Measurements from ENCODE around the gene ADGRA1. TPM values are rescaled to one million over a fixed set of nuclear protein-coding genes. Genes with fewer than 3 reads are reported as not detected.

Gene ADGRA1
- total and polyA plus RNA-seq, 2 experiments from 2014 or later: 0.23 to 0.52 TPM

DNA sequence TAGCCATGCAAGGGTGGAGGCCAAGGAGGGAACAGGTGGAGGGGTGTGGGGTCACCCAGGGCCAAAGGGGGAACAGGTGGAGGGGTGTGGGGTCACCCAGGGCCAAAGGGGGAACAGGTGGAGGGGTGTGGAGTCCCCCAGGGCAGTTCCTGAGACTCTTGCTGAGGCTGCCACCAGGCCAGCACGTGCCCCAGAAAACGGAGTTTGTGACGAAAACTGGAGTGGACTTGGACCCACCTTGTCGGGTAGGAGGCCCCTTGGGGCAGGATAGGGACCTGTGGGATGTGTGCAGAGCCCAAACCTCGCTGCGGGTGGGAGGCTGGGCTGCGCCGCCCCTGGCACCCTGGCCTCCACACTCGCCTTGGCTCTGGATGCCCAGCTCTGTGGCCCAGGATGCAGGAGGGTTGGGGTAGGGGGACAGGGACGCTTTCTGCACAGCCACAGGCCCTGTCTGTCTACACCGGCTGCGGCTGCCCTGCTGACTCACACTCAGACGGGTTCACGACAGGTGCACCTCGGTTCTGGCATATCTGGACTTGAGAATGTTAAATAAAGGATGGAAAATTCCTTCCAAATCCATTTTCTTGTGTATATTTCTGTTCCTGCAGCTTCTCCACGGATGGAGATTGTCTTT is 562 bp upstream of the ADGRA1 start (continued):
- TF ChIP-seq, protein P1, sequence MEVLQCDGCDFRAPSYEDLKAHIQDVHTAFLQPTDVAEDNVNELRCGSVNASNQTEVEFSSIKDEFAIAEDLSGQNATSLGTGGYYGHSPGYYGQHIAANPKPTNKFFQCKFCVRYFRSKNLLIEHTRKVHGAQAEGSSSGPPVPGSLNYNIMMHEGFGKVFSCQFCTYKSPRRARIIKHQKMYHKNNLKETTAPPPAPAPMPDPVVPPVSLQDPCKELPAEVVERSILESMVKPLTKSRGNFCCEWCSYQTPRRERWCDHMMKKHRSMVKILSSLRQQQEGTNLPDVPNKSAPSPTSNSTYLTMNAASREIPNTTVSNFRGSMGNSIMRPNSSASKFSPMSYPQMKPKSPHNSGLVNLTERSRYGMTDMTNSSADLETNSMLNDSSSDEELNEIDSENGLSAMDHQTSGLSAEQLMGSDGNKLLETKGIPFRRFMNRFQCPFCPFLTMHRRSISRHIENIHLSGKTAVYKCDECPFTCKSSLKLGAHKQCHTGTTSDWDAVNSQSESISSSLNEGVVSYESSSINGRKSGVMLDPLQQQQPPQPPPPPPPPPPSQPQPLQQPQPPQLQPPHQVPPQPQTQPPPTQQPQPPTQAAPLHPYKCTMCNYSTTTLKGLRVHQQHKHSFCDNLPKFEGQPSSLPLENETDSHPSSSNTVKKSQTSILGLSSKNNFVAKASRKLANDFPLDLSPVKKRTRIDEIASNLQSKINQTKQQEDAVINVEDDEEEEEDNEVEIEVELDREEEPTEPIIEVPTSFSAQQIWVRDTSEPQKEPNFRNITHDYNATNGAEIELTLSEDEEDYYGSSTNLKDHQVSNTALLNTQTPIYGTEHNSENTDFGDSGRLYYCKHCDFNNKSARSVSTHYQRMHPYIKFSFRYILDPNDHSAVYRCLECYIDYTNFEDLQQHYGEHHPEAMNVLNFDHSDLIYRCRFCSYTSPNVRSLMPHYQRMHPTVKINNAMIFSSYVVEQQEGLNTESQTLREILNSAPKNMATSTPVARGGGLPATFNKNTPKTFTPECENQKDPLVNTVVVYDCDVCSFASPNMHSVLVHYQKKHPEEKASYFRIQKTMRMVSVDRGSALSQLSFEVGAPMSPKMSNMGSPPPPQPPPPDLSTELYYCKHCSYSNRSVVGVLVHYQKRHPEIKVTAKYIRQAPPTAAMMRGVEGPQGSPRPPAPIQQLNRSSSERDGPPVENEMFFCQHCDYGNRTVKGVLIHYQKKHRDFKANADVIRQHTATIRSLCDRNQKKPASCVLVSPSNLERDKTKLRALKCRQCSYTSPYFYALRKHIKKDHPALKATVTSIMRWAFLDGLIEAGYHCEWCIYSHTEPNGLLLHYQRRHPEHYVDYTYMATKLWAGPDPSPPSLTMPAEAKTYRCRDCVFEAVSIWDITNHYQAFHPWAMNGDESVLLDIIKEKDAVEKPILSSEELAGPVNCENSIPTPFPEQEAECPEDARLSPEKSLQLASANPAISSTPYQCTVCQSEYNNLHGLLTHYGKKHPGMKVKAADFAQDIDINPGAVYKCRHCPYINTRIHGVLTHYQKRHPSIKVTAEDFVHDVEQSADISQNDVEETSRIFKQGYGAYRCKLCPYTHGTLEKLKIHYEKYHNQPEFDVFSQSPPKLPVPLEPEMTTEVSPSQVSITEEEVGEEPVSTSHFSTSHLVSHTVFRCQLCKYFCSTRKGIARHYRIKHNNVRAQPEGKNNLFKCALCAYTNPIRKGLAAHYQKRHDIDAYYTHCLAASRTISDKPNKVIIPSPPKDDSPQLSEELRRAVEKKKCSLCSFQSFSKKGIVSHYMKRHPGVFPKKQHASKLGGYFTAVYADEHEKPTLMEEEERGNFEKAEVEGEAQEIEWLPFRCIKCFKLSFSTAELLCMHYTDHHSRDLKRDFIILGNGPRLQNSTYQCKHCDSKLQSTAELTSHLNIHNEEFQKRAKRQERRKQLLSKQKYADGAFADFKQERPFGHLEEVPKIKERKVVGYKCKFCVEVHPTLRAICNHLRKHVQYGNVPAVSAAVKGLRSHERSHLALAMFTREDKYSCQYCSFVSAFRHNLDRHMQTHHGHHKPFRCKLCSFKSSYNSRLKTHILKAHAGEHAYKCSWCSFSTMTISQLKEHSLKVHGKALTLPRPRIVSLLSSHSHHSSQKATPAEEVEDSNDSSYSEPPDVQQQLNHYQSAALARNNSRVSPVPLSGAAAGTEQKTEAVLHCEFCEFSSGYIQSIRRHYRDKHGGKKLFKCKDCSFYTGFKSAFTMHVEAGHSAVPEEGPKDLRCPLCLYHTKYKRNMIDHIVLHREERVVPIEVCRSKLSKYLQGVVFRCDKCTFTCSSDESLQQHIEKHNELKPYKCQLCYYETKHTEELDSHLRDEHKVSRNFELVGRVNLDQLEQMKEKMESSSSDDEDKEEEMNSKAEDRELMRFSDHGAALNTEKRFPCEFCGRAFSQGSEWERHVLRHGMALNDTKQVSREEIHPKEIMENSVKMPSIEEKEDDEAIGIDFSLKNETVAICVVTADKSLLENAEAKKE (CRISPR knock-in tag; IDR thresholded peaks at IDR 0.05): no peak
- TF ChIP-seq EZH2 (IDR thresholded peaks at IDR 0.05; ENCODE audit: low read depth, unreplicated experiment) (no peak), STAT1 (IDR thresholded peaks at IDR 0.05; ENCODE audit: unreplicated experiment) (no peak), CREB1 (CRISPR knock-in tag; IDR thresholded peaks at IDR 0.05; ENCODE audit: low read depth) (no peak), POLR2AphosphoS5 (IDR thresholded peaks at IDR 0.05; ENCODE audit: low read depth) (no peak), ZNF331 (CRISPR knock-in tag; IDR thresholded peaks at IDR 0.05; ENCODE audit: low read depth) (no peak), EZH2phosphoT487 (IDR thresholded peaks at IDR 0.05; ENCODE audit: unreplicated experiment) (no peak), JUNB (IDR thresholded peaks at IDR 0.05; ENCODE audit: unreplicated experiment) (no peak), NANOG (IDR thresholded peaks at IDR 0.05; ENCODE audit: borderline replicate concordance) (no peak)
- TF ChIP-seq, protein P2, sequence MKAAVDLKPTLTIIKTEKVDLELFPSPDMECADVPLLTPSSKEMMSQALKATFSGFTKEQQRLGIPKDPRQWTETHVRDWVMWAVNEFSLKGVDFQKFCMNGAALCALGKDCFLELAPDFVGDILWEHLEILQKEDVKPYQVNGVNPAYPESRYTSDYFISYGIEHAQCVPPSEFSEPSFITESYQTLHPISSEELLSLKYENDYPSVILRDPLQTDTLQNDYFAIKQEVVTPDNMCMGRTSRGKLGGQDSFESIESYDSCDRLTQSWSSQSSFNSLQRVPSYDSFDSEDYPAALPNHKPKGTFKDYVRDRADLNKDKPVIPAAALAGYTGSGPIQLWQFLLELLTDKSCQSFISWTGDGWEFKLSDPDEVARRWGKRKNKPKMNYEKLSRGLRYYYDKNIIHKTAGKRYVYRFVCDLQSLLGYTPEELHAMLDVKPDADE (IDR thresholded peaks at IDR 0.05): no peak
- TF ChIP-seq, protein P3, sequence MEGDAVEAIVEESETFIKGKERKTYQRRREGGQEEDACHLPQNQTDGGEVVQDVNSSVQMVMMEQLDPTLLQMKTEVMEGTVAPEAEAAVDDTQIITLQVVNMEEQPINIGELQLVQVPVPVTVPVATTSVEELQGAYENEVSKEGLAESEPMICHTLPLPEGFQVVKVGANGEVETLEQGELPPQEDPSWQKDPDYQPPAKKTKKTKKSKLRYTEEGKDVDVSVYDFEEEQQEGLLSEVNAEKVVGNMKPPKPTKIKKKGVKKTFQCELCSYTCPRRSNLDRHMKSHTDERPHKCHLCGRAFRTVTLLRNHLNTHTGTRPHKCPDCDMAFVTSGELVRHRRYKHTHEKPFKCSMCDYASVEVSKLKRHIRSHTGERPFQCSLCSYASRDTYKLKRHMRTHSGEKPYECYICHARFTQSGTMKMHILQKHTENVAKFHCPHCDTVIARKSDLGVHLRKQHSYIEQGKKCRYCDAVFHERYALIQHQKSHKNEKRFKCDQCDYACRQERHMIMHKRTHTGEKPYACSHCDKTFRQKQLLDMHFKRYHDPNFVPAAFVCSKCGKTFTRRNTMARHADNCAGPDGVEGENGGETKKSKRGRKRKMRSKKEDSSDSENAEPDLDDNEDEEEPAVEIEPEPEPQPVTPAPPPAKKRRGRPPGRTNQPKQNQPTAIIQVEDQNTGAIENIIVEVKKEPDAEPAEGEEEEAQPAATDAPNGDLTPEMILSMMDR (conservative IDR thresholded peaks at IDR 0.05; ENCODE audit: low read depth in 2 of 2): no peak
